Measurements from ENCODE around the gene ITGA1.
"Not testable (repeated sequence)": the region's sequence is repeated elsewhere in the genome, so short reads cannot be mapped to it uniquely, and the experiment has no call there.

- TF ChIP-seq CTCF, POLR2AphosphoS5, EP300, POLR2A (IDR thresholded peaks at IDR 0.05): not testable (repeated sequence)
Measured at GRCh38 chr5:52818807-52819206, 31.1 kb downstream of the ITGA1 start.
